ENCODE data around the gene COMMD1.

The COMMD1 gene

GRCh38 chr2:62163106-62163831, 257.8 kb downstream of the COMMD1 start:
- in situ Hi-C loops (cut with MboI; ENCODE audit: low sequenced_read_pairs), result no loop called here

GRCh38 chr2:62163834-62164233, 258.4 kb downstream of the COMMD1 start:
- in situ Hi-C loops (cut with MboI; ENCODE audit: low sequenced_read_pairs), result no loop called here

- in situ Hi-C loops (cut with MboI; ENCODE audit: low sequenced_read_pairs), result no loop called here
Measured at GRCh38 chr2:62175728-62176127, 270.3 kb downstream of the COMMD1 start.

- in situ Hi-C loops (cut with MboI; ENCODE audit: low sequenced_read_pairs), result no loop called here
Measured at GRCh38 chr2:62176801-62177200, 271.3 kb downstream of the COMMD1 start.

- in situ Hi-C loops (cut with MboI; ENCODE audit: low sequenced_read_pairs), result no loop called here
Measured at GRCh38 chr2:62177392-62178049, 272.0 kb downstream of the COMMD1 start.

GRCh38 chr2:62178741-62179271, 273.3 kb downstream of the COMMD1 start:
- in situ Hi-C loops (cut with MboI; ENCODE audit: low sequenced_read_pairs), result no loop called here

- in situ Hi-C loops (cut with MboI; ENCODE audit: low sequenced_read_pairs), result no loop called here
Measured at GRCh38 chr2:62180975-62181374, 275.5 kb downstream of the COMMD1 start.

- in situ Hi-C loops (cut with MboI; ENCODE audit: low sequenced_read_pairs), result no loop called here
Measured at GRCh38 chr2:62181843-62182242, 276.4 kb downstream of the COMMD1 start.

GRCh38 chr2:62184512-62185230, 279.2 kb downstream of the COMMD1 start:
- in situ Hi-C loops (cut with MboI; ENCODE audit: low sequenced_read_pairs), result no loop called here
